GM12872 (cell line): ENCODE data around the gene DENND1A.

Experiments
- CTCF ChIP-seq: IDR thresholded peaks from 3 replicates; pipeline ENCODE4 v1.5.1; 2011; ENCODE audit warnings: low read depth, mild to moderate bottlenecking, low read length, moderate library complexity; ENCODE audit not compliant: insufficient read depth

DENND1A gene

GRCh38 chr9:123687246-123687751 lies 242.6 kb downstream of the DENND1A start:
- no peak for TF ChIP-seq CTCF

DNA sequence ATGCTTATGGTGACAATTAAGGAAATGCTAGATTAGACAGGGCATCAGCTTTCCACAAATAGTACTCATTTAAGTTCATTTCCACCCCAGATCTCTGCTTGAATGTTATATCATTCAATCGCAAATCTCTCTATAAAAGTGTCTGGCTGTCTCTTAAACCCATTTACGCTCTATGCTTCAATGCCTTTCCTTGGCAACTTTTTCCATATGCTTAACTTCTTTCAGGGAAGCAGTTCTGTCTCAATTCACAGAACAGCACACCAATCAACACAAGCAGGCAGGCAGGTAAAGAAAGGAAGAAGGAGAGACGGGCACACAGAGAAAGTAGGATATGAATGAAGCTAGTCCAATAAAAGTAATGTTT lies 243.1 kb downstream of the DENND1A start:
- TF ChIP-seq CTCF = no peak

- no peak for TF ChIP-seq CTCF
Observed at GRCh38 chr9:123686131-123686828, 243.6 kb downstream of the DENND1A start.

DNA sequence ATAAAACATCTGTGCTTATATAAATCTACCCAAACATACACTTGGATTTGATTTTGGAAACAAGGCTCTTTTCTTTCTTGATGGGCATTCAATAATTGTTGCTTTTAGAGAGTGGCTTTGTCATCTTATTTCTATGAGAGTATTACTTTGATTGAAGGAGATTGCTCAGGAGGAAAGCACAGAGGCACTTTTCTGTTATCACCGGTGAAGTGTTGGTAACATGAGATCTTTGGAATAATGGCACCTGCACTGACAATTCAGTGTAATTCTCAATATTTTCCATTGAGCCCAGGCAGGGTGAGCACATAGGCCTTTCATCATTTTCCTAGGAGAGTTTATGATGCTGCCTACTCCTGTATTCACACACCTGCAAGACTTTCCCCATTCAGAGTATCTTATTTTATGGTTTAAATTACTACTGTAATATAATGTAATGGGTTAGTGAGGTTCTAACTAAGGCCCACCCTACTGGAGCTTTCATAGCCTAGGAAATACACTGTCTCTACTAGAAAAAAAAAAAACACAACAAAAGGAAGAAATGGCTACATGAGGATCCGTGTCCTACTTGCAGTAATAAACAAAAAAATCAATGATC lies 244.3 kb downstream of the DENND1A start:
- TF ChIP-seq CTCF = no peak

- TF ChIP-seq CTCF = no peak
Observed at GRCh38 chr9:123684393-123685149, 245.4 kb downstream of the DENND1A start.

GRCh38 chr9:123682746-123683145 lies 247.2 kb downstream of the DENND1A start:
- no peak for TF ChIP-seq CTCF

DNA sequence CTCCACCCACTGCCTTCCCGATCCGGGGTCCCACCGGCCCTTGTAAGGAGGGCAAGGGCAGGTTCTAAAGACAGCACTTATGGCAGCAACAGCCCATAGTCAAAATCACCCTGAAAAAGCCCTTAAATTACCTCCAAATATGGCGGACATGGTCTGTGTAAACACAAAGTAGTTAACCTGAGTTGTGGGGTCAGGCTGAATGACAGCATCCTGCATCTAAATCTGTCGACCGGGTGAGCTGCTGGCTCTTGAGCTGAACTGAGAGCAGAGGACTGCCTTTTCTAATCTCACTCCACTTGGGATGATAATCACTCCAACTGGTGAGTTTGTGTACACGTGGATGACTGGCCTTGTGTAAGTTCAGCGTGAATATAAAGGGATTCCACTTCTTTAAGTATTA lies 249.6 kb downstream of the DENND1A start:
- TF ChIP-seq CTCF = no peak
